A673 (cell line): Measurements from ENCODE around the gene MMP12. TPM values are rescaled to one million over a fixed set of nuclear protein-coding genes. Genes with fewer than 3 reads are reported as not detected.

ENCODE experiments used
- BruUV-seq: library from RNA; stranded (reverse); fragments of 400-500 nt; replicated peaks from 2 replicates; lab custom pipeline; 2021; lab: Mats Ljungman, UMichigan
- CTCF ChIA-PET: fragments of 300-600 bp; sonication (Branson Sonifier 250); formaldehyde crosslinking; loops from one replicate; lab custom pipeline; 2022; ENCODE audit warnings: antibody characterized with exemption; lab: Charles Lee
- POLR2A ChIA-PET: fragments of 300-600 bp; sonication (Branson Sonifier 250); formaldehyde crosslinking; loops from one replicate; lab custom pipeline; 2022; ENCODE audit warnings: antibody characterized with exemption; ENCODE audit not compliant: low non-redundant PET; lab: Charles Lee
- DNase-seq: peaks from one replicate; pipeline ENCODE4 v3.0.0-alpha.2; 2015; ENCODE audit warnings: low spot score
- H3K27ac ChIP-seq: fragments of 200-600 bp; sonication (generic); 2 replicates; pipeline ENCODE4 v1.5.1; 2016; ENCODE audit warnings: mixed run types, low read depth, mild to moderate bottlenecking, mixed read lengths, antibody characterized with exemption, low read length; ENCODE audit not compliant: poor library complexity, severe bottlenecking
- H3K27me3 ChIP-seq: fragments of 200-600 bp; sonication (generic); replicated peaks from 2 replicates; pipeline ENCODE4 v1.6.1; 2017; ENCODE audit warnings: mixed run types, low read depth, mild to moderate bottlenecking, mixed read lengths, antibody characterized with exemption, low read length; ENCODE audit not compliant: insufficient read depth, poor library complexity
- H3K36me3 ChIP-seq: fragments of 200-600 bp; sonication (generic); 2 replicates; pipeline ENCODE4 v1.6.1; 2016; ENCODE audit warnings: mixed run types, mild to moderate bottlenecking, mixed read lengths, antibody characterized with exemption, low read length; ENCODE audit not compliant: insufficient read depth, poor library complexity, severe bottlenecking
- H3K4me1 ChIP-seq: fragments of 200-600 bp; sonication (generic); 2 replicates; pipeline ENCODE4 v1.6.1; 2017; ENCODE audit warnings: mixed run types, mild to moderate bottlenecking, mixed read lengths, antibody characterized with exemption, low read length; ENCODE audit not compliant: insufficient read depth, poor library complexity, severe bottlenecking
- H3K4me3 ChIP-seq: fragments of 200-600 bp; sonication (generic); 2 replicates; pipeline ENCODE4 v1.5.1; 2016; ENCODE audit warnings: low read depth, mixed run types, mild to moderate bottlenecking, mixed read lengths, low read length; ENCODE audit not compliant: poor library complexity, severe bottlenecking
- H3K9me3 ChIP-seq: fragments of 200-600 bp; sonication (generic); 2 replicates; pipeline ENCODE4 v1.6.1; 2016; ENCODE audit warnings: mixed run types, low read depth, mild to moderate bottlenecking, mixed read lengths, antibody characterized with exemption, low read length; ENCODE audit not compliant: poor library complexity, severe bottlenecking
- CTCF ChIP-seq: fragments of 300-800, 200-600 bp; sonication (generic); conservative IDR thresholded peaks from 2 replicates; pipeline ENCODE4 v1.5.1; 2017; ENCODE audit warnings: low read depth, mild to moderate bottlenecking, antibody characterized with exemption, low read length, moderate library complexity, mixed read lengths
- EZH2 ChIP-seq: fragments of 200-600 bp; sonication (generic); IDR thresholded peaks from 2 replicates; pipeline ENCODE4 v1.6.1; 2017; ENCODE audit warnings: borderline replicate concordance, low read depth, mild to moderate bottlenecking, mixed read lengths, antibody characterized with exemption, low read length; ENCODE audit not compliant: poor library complexity, severe bottlenecking
- intact Hi-C: fragments of 100-400 bp; cut with micrococcal nuclease; formaldehyde crosslinking; loops from one replicate; pipeline ENCODE4 v1.10.0; 2022; ENCODE audit not compliant: unreplicated experiment
- total RNA-seq: library from RNA; stranded (reverse); gene quantifications from 2 replicates; pipeline ENCODE4 v1.2.3, GENCODE V29; 2021

MMP12 gene
- total RNA-seq, 1 experiment from 2014 or later, result 0.19 TPM

- no TSS peak for BruUV-seq
- H3K4me1 ChIP-seq, result no peaks in the 10 kb centered on the region
- intact Hi-C loops, result no loop called here
- no peak for TF ChIP-seq CTCF
- no peak for TF ChIP-seq EZH2
- POLR2A ChIA-PET, result interaction anchor here (0.6 kb wide), 1 partner anchor 32 kb away, joined by 3 read pairs; no protein-coding TSS in a partner anchor
- no peaks in the 10 kb centered on the region for H3K36me3 ChIP-seq
- DNase-seq, result no peak
- H3K4me3 ChIP-seq, result no peak overlapping the region
- H3K27me3 ChIP-seq, result no peaks in the 10 kb centered on the region
- H3K27ac ChIP-seq, result no peak overlapping the region
- no peaks in the 10 kb centered on the region for H3K9me3 ChIP-seq
- CTCF ChIA-PET, result no interaction called here
These were observed 8.4 kb upstream of the MMP12 start for GRCh38 chr11:102883141-102883540.

GRCh38 chr11:102882389-102883024, 7.7 kb upstream of the MMP12 start:
- no peak for TF ChIP-seq CTCF
- TF ChIP-seq EZH2, result no peak
- Histone ChIP-seq H3K27ac (no peak overlapping the region), H3K9me3 (no peaks in the 10 kb centered on the region), H3K4me3 (no peak overlapping the region), H3K4me1 (no peaks in the 10 kb centered on the region), H3K27me3 (no peaks in the 10 kb centered on the region), H3K36me3 (no peaks in the 10 kb centered on the region)
- CTCF ChIA-PET, result no interaction called here
- POLR2A ChIA-PET, result interaction anchor here (0.6 kb wide), 1 partner anchor 32 kb away, joined by 3 read pairs; no protein-coding TSS in a partner anchor
- intact Hi-C loops, result no loop called here
- no TSS peak for BruUV-seq
- DNase-seq, result no peak

- no TSS peak for BruUV-seq
- Histone ChIP-seq H3K9me3 (no peaks in the 10 kb centered on the region), H3K36me3 (no peaks in the 10 kb centered on the region), H3K27me3 (no peaks in the 10 kb centered on the region), H3K4me3 (no peak overlapping the region), H3K27ac (no peak overlapping the region), H3K4me1 (no peaks in the 10 kb centered on the region)
- intact Hi-C loops, result no loop called here
- TF ChIP-seq CTCF (no peak), EZH2 (no peak)
- CTCF ChIA-PET, result no interaction called here
- DNase-seq, result no peak
- POLR2A ChIA-PET, result no interaction called here
These were observed 5.0 kb upstream of the MMP12 start for GRCh38 chr11:102879801-102880200.
